Measurements from ENCODE around the gene ZNF142. TPM values are rescaled to one million over a fixed set of nuclear protein-coding genes. Genes with fewer than 3 reads are reported as not detected.

Gene ZNF142
- total and polyA plus RNA-seq, 7 experiments from 2014 or later = 6.0 to 49.8 (median 40.7) TPM

- peaks cover 25 to 45% (median 38%) of the 10 kb centered on the region in 7 donors for H3K4me1 Mint-ChIP-seq
- DNase-seq (peak in 6 of 9 donors; percentile 3 to 41 (median 12)), ATAC-seq (peak; percentile 26)
- Histone ChIP-seq H3K27ac (ENCODE audit: low read depth, low read length) (peak overlapping the region; percentile 80), H3K27me3 (ENCODE audit: control insufficient read depth in 2 of 2, insufficient read depth in 2 of 2, low read length in 2 of 2) (no peaks in the 10 kb centered on the region), H3K4me3 (ENCODE audit: low read length) (peak overlapping the region; percentile 83), H3K36me3 (ENCODE audit: control insufficient read depth in 2 of 3, insufficient read depth in 3 of 3, low read length in 3 of 3) (peaks cover 9 to 55% (median 21%) of the 10 kb centered on the region in 3 experiments), H3K4me1 (ENCODE audit: control insufficient read depth in 2 of 2, insufficient read depth in 2 of 2, low read length in 2 of 2) (peaks cover 7 to 15% of the 10 kb centered on the region in 2 donors), H3K9me3 (ENCODE audit: control insufficient read depth in 2 of 3, low read length in 3 of 3) (no peaks in the 10 kb centered on the region)
- H3K4me3 Mint-ChIP-seq = peak overlapping the region; percentile 90 to 99 (median 98)
- intact Hi-C loops (cut with micrococcal nuclease) = loop anchor here (1.0 to 5.0 kb wide), 16 partner anchors 14 to 730 kb away; partner anchors contain the start of genes AAMP (in 2 of the 2), CNOT9 (in 2 of the 2), PNKD (in 2 of the 2) and RNF25 (in 2 of the 2)
- H3K36me3 Mint-ChIP-seq = peaks cover 0 to 22% (median 4%) of the 10 kb centered on the region in 5 donors
- CTCF ChIA-PET = interaction anchor here (0.6 to 3.4 kb wide), 8 partner anchors 10 to 235 kb away, joined by 3 to 11 read pairs (median 6); partner anchors contain the start of genes RNF25 and STK36
- POLR2A ChIA-PET = interaction anchor here (1.0 to 4.2 kb wide), 9 partner anchors 8 to 341 kb away, joined by 3 to 69 read pairs (median 4); partner anchors contain the start of genes CTDSP1, RNF25 and STK36
- no peaks in the 10 kb centered on the region for H3K27me3 Mint-ChIP-seq
- H3K9me3 Mint-ChIP-seq = no peaks in the 10 kb centered on the region
- H3K27ac Mint-ChIP-seq = peak overlapping the region; percentile 74 to 96 (median 93)
Observed at GRCh38 chr2:218658671-218659257, 659 bp downstream of the ZNF142 start.

- no peak overlapping the region for H3K27ac ChIP-seq (ENCODE audit: low read depth, low read length)
- intact Hi-C loops (cut with micrococcal nuclease) = loop anchor here in 1 of 2 donors (5.0 kb wide), 2 partner anchors 237 to 438 kb away; partner anchors contain the start of gene ARPC2
- Mint-ChIP-seq H3K27me3 (no peaks in the 10 kb centered on the region), H3K4me3 (no peak overlapping the region), H3K36me3 (peaks cover 4 to 19% (median 9%) of the 10 kb centered on the region in 5 donors), H3K27ac (peak overlapping the region in 1 of 9 donors; percentile 62), H3K9me3 (no peaks in the 10 kb centered on the region), H3K4me1 (peaks cover 25 to 40% (median 38%) of the 10 kb centered on the region in 7 donors)
- H3K4me3 ChIP-seq (ENCODE audit: low read length) = no peak overlapping the region
- ChIA-PET POLR2A (no interaction called here), CTCF (no interaction called here)
- DNase-seq (no peak), ATAC-seq (no peak)
- H3K36me3 ChIP-seq (ENCODE audit: control insufficient read depth in 2 of 3, insufficient read depth in 3 of 3, low read length in 3 of 3) = peaks cover 6 to 58% (median 33%) of the 10 kb centered on the region in 3 experiments
- H3K27me3 ChIP-seq (ENCODE audit: control insufficient read depth in 2 of 2, insufficient read depth in 2 of 2, low read length in 2 of 2) = no peaks in the 10 kb centered on the region
- peaks cover 7 to 15% of the 10 kb centered on the region in 2 donors for H3K4me1 ChIP-seq (ENCODE audit: control insufficient read depth in 2 of 2, insufficient read depth in 2 of 2, low read length in 2 of 2)
- no peaks in the 10 kb centered on the region for H3K9me3 ChIP-seq (ENCODE audit: control insufficient read depth in 2 of 3, low read length in 3 of 3)
Observed at GRCh38 chr2:218655751-218656150, 3.7 kb downstream of the ZNF142 start.

- Mint-ChIP-seq H3K27me3 (no peaks in the 10 kb centered on the region), H3K9me3 (no peaks in the 10 kb centered on the region), H3K4me1 (peaks cover 0 to 14% (median 12%) of the 10 kb centered on the region in 7 donors), H3K36me3 (peaks cover 11 to 31% (median 20%) of the 10 kb centered on the region in 5 donors), H3K4me3 (no peak overlapping the region), H3K27ac (peak overlapping the region in 1 of 9 donors; percentile 35)
- no peaks in the 10 kb centered on the region for H3K27me3 ChIP-seq (ENCODE audit: control insufficient read depth in 2 of 2, insufficient read depth in 2 of 2, low read length in 2 of 2)
- no peak overlapping the region for H3K4me3 ChIP-seq (ENCODE audit: low read length)
- H3K4me1 ChIP-seq (ENCODE audit: control insufficient read depth in 2 of 2, insufficient read depth in 2 of 2, low read length in 2 of 2) = peaks cover 0 to 7% of the 10 kb centered on the region in 2 donors
- POLR2A ChIA-PET = interaction anchor here (0.6 to 0.7 kb wide), 2 partner anchors 63 to 329 kb away, joined by 3 read pairs; no protein-coding TSS in a partner anchor
- H3K27ac ChIP-seq (ENCODE audit: low read depth, low read length) = no peak overlapping the region
- H3K36me3 ChIP-seq (ENCODE audit: control insufficient read depth in 2 of 3, insufficient read depth in 3 of 3, low read length in 3 of 3) = peaks cover 29 to 80% (median 31%) of the 10 kb centered on the region in 3 experiments
- ATAC-seq (no peak), DNase-seq (no peak)
- intact Hi-C loops (cut with micrococcal nuclease) = loop anchor here (1.0 to 2.0 kb wide), 10 partner anchors 80 to 356 kb away; partner anchors contain the start of genes CNOT9 (in 1 of the 2), CTDSP1 (in 1 of the 2), TMBIM1 (in 1 of the 2) and USP37 (in 1 of the 2)
- CTCF ChIA-PET = interaction anchor here (0.8 to 1.8 kb wide), 3 partner anchors 10 to 23 kb away, joined by 3 to 5 read pairs (median 5); partner anchors contain the start of genes BCS1L, RNF25, STK36 and ZNF142
- H3K9me3 ChIP-seq (ENCODE audit: control insufficient read depth in 2 of 3, low read length in 3 of 3) = no peaks in the 10 kb centered on the region
Observed at GRCh38 chr2:218648787-218649100, 10.7 kb downstream of the ZNF142 start.

GRCh38 chr2:218648088-218648786 lies 11.2 kb downstream of the ZNF142 start:
- ChIA-PET CTCF (interaction anchor here (0.5 to 1.8 kb wide), 8 partner anchors 9 to 721 kb away, joined by 3 to 5 read pairs (median 4); partner anchors contain the start of genes BCS1L, RNF25, STK36 and ZNF142), POLR2A (interaction anchor here (0.6 to 0.7 kb wide), 2 partner anchors 63 to 328 kb away, joined by 3 read pairs; no protein-coding TSS in a partner anchor)
- Histone ChIP-seq H3K9me3 (ENCODE audit: control insufficient read depth in 2 of 3, low read length in 3 of 3) (no peaks in the 10 kb centered on the region), H3K27ac (ENCODE audit: low read depth, low read length) (no peak overlapping the region), H3K36me3 (ENCODE audit: control insufficient read depth in 2 of 3, insufficient read depth in 3 of 3, low read length in 3 of 3) (peaks cover 29 to 80% (median 31%) of the 10 kb centered on the region in 3 experiments), H3K4me1 (ENCODE audit: control insufficient read depth in 2 of 2, insufficient read depth in 2 of 2, low read length in 2 of 2) (peaks cover 0 to 7% of the 10 kb centered on the region in 2 donors), H3K4me3 (ENCODE audit: low read length) (no peak overlapping the region), H3K27me3 (ENCODE audit: control insufficient read depth in 2 of 2, insufficient read depth in 2 of 2, low read length in 2 of 2) (no peaks in the 10 kb centered on the region)
- peaks cover 0 to 14% (median 12%) of the 10 kb centered on the region in 7 donors for H3K4me1 Mint-ChIP-seq
- H3K27ac Mint-ChIP-seq = peak overlapping the region in 1 of 9 donors; percentile 35
- no peaks in the 10 kb centered on the region for H3K9me3 Mint-ChIP-seq
- peak overlapping the region in 1 of 10 donors; percentile 7 for H3K4me3 Mint-ChIP-seq
- ATAC-seq (peak; percentile 91), DNase-seq (peak; percentile 15 to 55 (median 46))
- H3K36me3 Mint-ChIP-seq = peaks cover 11 to 31% (median 20%) of the 10 kb centered on the region in 5 donors
- no peaks in the 10 kb centered on the region for H3K27me3 Mint-ChIP-seq
- intact Hi-C loops (cut with micrococcal nuclease) = loop anchor here (1.0 to 2.0 kb wide), 10 partner anchors 79 to 356 kb away; partner anchors contain the start of genes CNOT9 (in 1 of the 2), CTDSP1 (in 1 of the 2), TMBIM1 (in 1 of the 2) and USP37 (in 1 of the 2)

GRCh38 chr2:218645126-218645525 lies 14.3 kb downstream of the ZNF142 start:
- H3K36me3 Mint-ChIP-seq = peaks cover 6 to 31% (median 17%) of the 10 kb centered on the region in 5 donors
- intact Hi-C loops (cut with micrococcal nuclease) = no loop called here

GRCh38 chr2:218644721-218645120 lies 14.7 kb downstream of the ZNF142 start:
- ATAC-seq = no peak
- H3K36me3 Mint-ChIP-seq = peaks cover 6 to 31% (median 17%) of the 10 kb centered on the region in 5 donors
- H3K4me1 Mint-ChIP-seq = peaks cover 0 to 14% (median 12%) of the 10 kb centered on the region in 7 donors
- Histone ChIP-seq H3K4me3 (ENCODE audit: low read length) (no peak overlapping the region), H3K27me3 (ENCODE audit: control insufficient read depth in 2 of 2, insufficient read depth in 2 of 2, low read length in 2 of 2) (no peaks in the 10 kb centered on the region), H3K36me3 (ENCODE audit: control insufficient read depth in 2 of 3, insufficient read depth in 3 of 3, low read length in 3 of 3) (peaks cover 24 to 80% (median 36%) of the 10 kb centered on the region in 3 experiments), H3K4me1 (ENCODE audit: control insufficient read depth in 2 of 2, insufficient read depth in 2 of 2, low read length in 2 of 2) (peaks cover 0 to 7% of the 10 kb centered on the region in 2 donors), H3K9me3 (ENCODE audit: control insufficient read depth in 2 of 3, low read length in 3 of 3) (no peaks in the 10 kb centered on the region), H3K27ac (ENCODE audit: low read depth, low read length) (no peak overlapping the region)
- POLR2A ChIA-PET = interaction anchor here (0.5 to 1.6 kb wide), 2 partner anchors 15 to 84 kb away, joined by 3 to 5 read pairs; partner anchors contain the start of genes BCS1L and ZNF142
- CTCF ChIA-PET = interaction anchor here (1.1 kb wide), 1 partner anchor 336 kb away, joined by 10 read pairs; no protein-coding TSS in a partner anchor
- intact Hi-C loops (cut with micrococcal nuclease) = no loop called here
- no peak overlapping the region for H3K4me3 Mint-ChIP-seq
- no peaks in the 10 kb centered on the region for H3K9me3 Mint-ChIP-seq
- H3K27ac Mint-ChIP-seq = peak overlapping the region in 1 of 9 donors; percentile 52
- H3K27me3 Mint-ChIP-seq = no peaks in the 10 kb centered on the region
- DNase-seq = no peak

More at GRCh38 chr2:218645126-218645525, 14.3 kb downstream of the ZNF142 start:
- ChIA-PET POLR2A (interaction anchor here (0.5 to 1.6 kb wide), 2 partner anchors 14 to 83 kb away, joined by 3 to 5 read pairs; partner anchors contain the start of genes BCS1L and ZNF142), CTCF (no interaction called here)
- H3K4me3 Mint-ChIP-seq = no peak overlapping the region
- Histone ChIP-seq H3K9me3 (ENCODE audit: control insufficient read depth in 2 of 3, low read length in 3 of 3) (no peaks in the 10 kb centered on the region), H3K27me3 (ENCODE audit: control insufficient read depth in 2 of 2, insufficient read depth in 2 of 2, low read length in 2 of 2) (no peaks in the 10 kb centered on the region), H3K27ac (ENCODE audit: low read depth, low read length) (no peak overlapping the region), H3K4me3 (ENCODE audit: low read length) (no peak overlapping the region), H3K36me3 (ENCODE audit: control insufficient read depth in 2 of 3, insufficient read depth in 3 of 3, low read length in 3 of 3) (peaks cover 22 to 80% (median 34%) of the 10 kb centered on the region in 3 experiments), H3K4me1 (ENCODE audit: control insufficient read depth in 2 of 2, insufficient read depth in 2 of 2, low read length in 2 of 2) (peaks cover 0 to 7% of the 10 kb centered on the region in 2 donors)
- no peak overlapping the region for H3K27ac Mint-ChIP-seq
- no peak for DNase-seq
- no peaks in the 10 kb centered on the region for H3K9me3 Mint-ChIP-seq
- H3K4me1 Mint-ChIP-seq = peaks cover 0 to 14% (median 12%) of the 10 kb centered on the region in 7 donors
- ATAC-seq = no peak
- no peaks in the 10 kb centered on the region for H3K27me3 Mint-ChIP-seq

All from naive thymus-derived CD4-positive, alpha-beta T cell (primary cell).